ENCODE measurements around the gene RGS1. TPM values are rescaled to one million over a fixed set of nuclear protein-coding genes. Genes with fewer than 3 reads are reported as not detected.
A peak's percentile ranks its signal among the peaks of the same experiment; 100 is the strongest.
"Not testable (repeated sequence)": the region's sequence is repeated elsewhere in the genome, so short reads cannot be mapped to it uniquely, and the experiment has no call there.

RGS1 gene
- total RNA-seq, 4 donors from 2014 or later = 5.6 to 18.0 (median 12.8) TPM

GRCh38 chr1:192529811-192530210 is 45.8 kb upstream of the RGS1 start:
- H3K9me3 ChIP-seq = no peaks in the 10 kb centered on the region
- no peaks in the 10 kb centered on the region for H3K27me3 ChIP-seq
- peak overlapping the region; percentile 77 to 91 (median 82) for H3K27ac ChIP-seq
- no peak for TF ChIP-seq POLR2A (IDR thresholded peaks at IDR 0.05)
- no peak for TF ChIP-seq POLR2AphosphoS5 (IDR thresholded peaks at IDR 0.05)
- TF ChIP-seq EP300 (IDR thresholded peaks at IDR 0.05) = no peak
- TF ChIP-seq, protein P1, sequence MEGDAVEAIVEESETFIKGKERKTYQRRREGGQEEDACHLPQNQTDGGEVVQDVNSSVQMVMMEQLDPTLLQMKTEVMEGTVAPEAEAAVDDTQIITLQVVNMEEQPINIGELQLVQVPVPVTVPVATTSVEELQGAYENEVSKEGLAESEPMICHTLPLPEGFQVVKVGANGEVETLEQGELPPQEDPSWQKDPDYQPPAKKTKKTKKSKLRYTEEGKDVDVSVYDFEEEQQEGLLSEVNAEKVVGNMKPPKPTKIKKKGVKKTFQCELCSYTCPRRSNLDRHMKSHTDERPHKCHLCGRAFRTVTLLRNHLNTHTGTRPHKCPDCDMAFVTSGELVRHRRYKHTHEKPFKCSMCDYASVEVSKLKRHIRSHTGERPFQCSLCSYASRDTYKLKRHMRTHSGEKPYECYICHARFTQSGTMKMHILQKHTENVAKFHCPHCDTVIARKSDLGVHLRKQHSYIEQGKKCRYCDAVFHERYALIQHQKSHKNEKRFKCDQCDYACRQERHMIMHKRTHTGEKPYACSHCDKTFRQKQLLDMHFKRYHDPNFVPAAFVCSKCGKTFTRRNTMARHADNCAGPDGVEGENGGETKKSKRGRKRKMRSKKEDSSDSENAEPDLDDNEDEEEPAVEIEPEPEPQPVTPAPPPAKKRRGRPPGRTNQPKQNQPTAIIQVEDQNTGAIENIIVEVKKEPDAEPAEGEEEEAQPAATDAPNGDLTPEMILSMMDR (IDR thresholded peaks at IDR 0.05) = no peak
- no peak overlapping the region for H3K4me3 ChIP-seq
- no peak for ATAC-seq
- 77 to 82% methylated on average over 1 of the region's 1 CpG for WGBS, 2 donors (ENCODE audit: low coverage in 1 of 2)
- H3K36me3 ChIP-seq = no peaks in the 10 kb centered on the region
- peaks cover 0 to 47% (median 9%) of the 10 kb centered on the region in 3 donors for H3K4me1 ChIP-seq

GRCh38 chr1:192530254-192530653 is 45.3 kb upstream of the RGS1 start:
- Histone ChIP-seq H3K9me3 (no peaks in the 10 kb centered on the region), H3K4me3 (no peak overlapping the region), H3K27me3 (no peaks in the 10 kb centered on the region), H3K4me1 (peaks cover 0 to 50% (median 13%) of the 10 kb centered on the region in 3 donors), H3K27ac (peak overlapping the region; percentile 77 to 91 (median 82)), H3K36me3 (no peaks in the 10 kb centered on the region)
- WGBS, 2 donors (ENCODE audit: low coverage in 1 of 2) = 15 to 28% methylated on average over 2 of the region's 2 CpGs
- no peak for TF ChIP-seq POLR2AphosphoS5 (IDR thresholded peaks at IDR 0.05)
- peak; percentile 32 for ATAC-seq

GRCh38 chr1:192531037-192531703 is 44.4 kb upstream of the RGS1 start:
- Histone ChIP-seq H3K27ac (peak overlapping the region; percentile 77 to 91 (median 82)), H3K4me1 (peaks cover 0 to 50% (median 13%) of the 10 kb centered on the region in 3 donors)
- not testable (repeated sequence) for H3K4me3 ChIP-seq, H3K36me3 ChIP-seq, H3K9me3 ChIP-seq, H3K27me3 ChIP-seq
- peak; percentile 97 for ATAC-seq
- TF ChIP-seq POLR2AphosphoS5 (IDR thresholded peaks at IDR 0.05) (peak; percentile 43), EP300 (IDR thresholded peaks at IDR 0.05) (peak; percentile 61)
- WGBS, 2 donors (ENCODE audit: low coverage in 1 of 2) = 41 to 60% methylated on average over 6 of the region's 6 CpGs

DNA sequence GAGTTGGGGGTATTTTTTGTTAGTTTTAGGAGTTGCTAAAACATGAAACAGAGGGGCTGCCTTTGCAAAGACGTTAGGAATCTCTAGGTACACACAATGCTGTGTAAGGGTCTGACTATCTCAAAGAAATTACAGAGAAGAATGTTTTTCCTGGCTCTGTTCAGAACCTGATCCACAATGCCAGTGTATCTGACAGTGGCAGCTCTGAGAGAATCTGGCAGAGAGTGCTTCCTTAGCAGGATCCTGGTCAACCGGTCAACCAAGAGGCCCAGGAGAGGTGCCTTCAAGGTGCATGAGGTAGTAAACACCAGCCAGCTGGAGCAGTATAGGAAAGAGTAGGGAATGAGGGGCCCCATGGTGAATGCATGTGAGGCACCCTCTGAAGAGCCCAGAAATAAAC is 40.9 kb upstream of the RGS1 start:
- Histone ChIP-seq H3K4me1 (peaks cover 13 to 52% (median 22%) of the 10 kb centered on the region in 3 donors), H3K9me3 (no peaks in the 10 kb centered on the region), H3K36me3 (no peaks in the 10 kb centered on the region), H3K27me3 (no peaks in the 10 kb centered on the region), H3K4me3 (no peak overlapping the region), H3K27ac (peak overlapping the region; percentile 78 to 88 (median 84))
- TF ChIP-seq, protein P1 (IDR thresholded peaks at IDR 0.05) = no peak
- no peak for TF ChIP-seq POLR2AphosphoS5 (IDR thresholded peaks at IDR 0.05)
- TF ChIP-seq EP300 (IDR thresholded peaks at IDR 0.05) = no peak
- TF ChIP-seq POLR2A (IDR thresholded peaks at IDR 0.05) = no peak
- no peak for ATAC-seq
- 14 to 40% methylated on average over 1 to 2 of the region's 2 CpGs for WGBS, 2 donors (ENCODE audit: low coverage in 1 of 2)

DNA sequence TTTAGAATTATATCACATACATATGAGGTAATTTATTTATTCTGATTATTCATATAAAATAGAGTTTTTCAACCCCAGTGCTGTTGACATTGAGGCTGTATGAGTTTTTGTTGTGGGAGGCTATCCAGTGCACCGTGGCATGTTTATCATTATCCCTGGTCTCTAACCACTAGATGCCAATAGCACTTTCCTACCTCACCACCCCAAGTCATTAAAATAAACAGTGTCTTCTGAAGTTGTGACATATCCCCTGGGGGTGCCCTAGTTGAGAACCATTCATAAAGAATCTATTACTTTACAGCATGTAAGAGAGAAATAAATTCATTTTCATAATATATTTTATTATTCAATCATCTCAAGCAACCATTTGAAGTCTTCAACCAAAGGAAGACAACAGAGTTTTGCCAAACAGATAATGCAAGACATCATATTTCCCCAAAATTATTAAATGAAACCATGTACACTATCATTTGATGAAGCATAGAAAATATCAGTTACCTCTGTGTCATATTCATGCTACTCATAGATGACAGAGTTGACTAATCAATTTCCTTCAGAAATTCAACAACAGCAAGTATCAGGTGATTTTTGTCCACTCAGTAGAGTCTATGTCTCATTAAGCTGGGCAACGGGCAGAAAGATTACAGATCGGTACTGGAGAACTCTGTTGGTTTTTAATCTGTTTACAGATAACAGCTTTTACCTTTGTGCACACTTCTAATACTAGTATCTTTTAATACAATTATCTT is 39.5 kb upstream of the RGS1 start:
- Histone ChIP-seq H3K27ac (peak overlapping the region; percentile 6 to 85 (median 56)), H3K36me3 (no peaks in the 10 kb centered on the region), H3K4me1 (peaks cover 14 to 49% (median 17%) of the 10 kb centered on the region in 3 donors), H3K27me3 (no peaks in the 10 kb centered on the region), H3K4me3 (no peak overlapping the region), H3K9me3 (no peaks in the 10 kb centered on the region)
- no peak for ATAC-seq
- TF ChIP-seq POLR2AphosphoS5 (IDR thresholded peaks at IDR 0.05) = no peak
- no peak for TF ChIP-seq EP300 (IDR thresholded peaks at IDR 0.05)
- TF ChIP-seq, protein P1 (IDR thresholded peaks at IDR 0.05) = no peak
- TF ChIP-seq POLR2A (IDR thresholded peaks at IDR 0.05) = no peak
- WGBS, 2 donors (ENCODE audit: low coverage in 1 of 2) = 55 to 81% methylated on average over 3 of the region's 3 CpGs

Measured in gastroesophageal sphincter (tissue), 4 donors.